Measurements from ENCODE around the gene SLC27A6.

Gene SLC27A6

GRCh38 chr5:129065721-129066120 is 100.4 kb downstream of the SLC27A6 start:
- no peaks in the 10 kb centered on the region for H3K79me1 ChIP-seq (ENCODE audit: low read length)
- no peak for DNase-seq
- H3K4me1 ChIP-seq (ENCODE audit: control insufficient read depth in 1 of 2, insufficient read depth in 2 of 2, low read length in 2 of 2) = no peaks in the 10 kb centered on the region
- no peak overlapping the region for H3K23ac ChIP-seq (ENCODE audit: low read length)
- H3K79me2 ChIP-seq (ENCODE audit: control insufficient read depth, insufficient read depth, low read length, poor library complexity) = no peaks in the 10 kb centered on the region
- no peak overlapping the region for H3K4me3 ChIP-seq (ENCODE audit: low read depth, low read length)
- H3K27me3 ChIP-seq (ENCODE audit: insufficient read depth, low read length) = no peaks in the 10 kb centered on the region
- H3K9me3 ChIP-seq (ENCODE audit: insufficient read depth, low read depth, low read length) = no peaks in the 10 kb centered on the region
- no peak overlapping the region for H4K91ac ChIP-seq (ENCODE audit: low read depth, low read length)
- no peaks in the 10 kb centered on the region for H3K36me3 ChIP-seq (ENCODE audit: control insufficient read depth in 1 of 2, insufficient read depth in 2 of 2, low read length in 2 of 2)
- no peak overlapping the region for H3K14ac ChIP-seq (ENCODE audit: low read length)
- no peak overlapping the region for H4K8ac ChIP-seq (ENCODE audit: low read depth, low read length)
- no peak overlapping the region for H3K4ac ChIP-seq (ENCODE audit: low read depth, low read length)
- no peak overlapping the region for H2BK5ac ChIP-seq (ENCODE audit: low read depth, low read length, poor library complexity)
- H2AK5ac ChIP-seq (ENCODE audit: low read length) = no peak overlapping the region
- H2BK12ac ChIP-seq (ENCODE audit: low read length) = no peak overlapping the region
- H4K12ac ChIP-seq (ENCODE audit: low read depth, low read length) = no peak overlapping the region
- H2AFZ ChIP-seq (ENCODE audit: insufficient read depth, low read length, poor library complexity) = no peak overlapping the region
- H3K27ac ChIP-seq (ENCODE audit: low read depth, low read length) = no peak overlapping the region
- no peak overlapping the region for H3K18ac ChIP-seq (ENCODE audit: low read length)
- H2BK120ac ChIP-seq (ENCODE audit: insufficient read depth, low read length, poor library complexity) = no peak overlapping the region
- no peak overlapping the region for H3K4me2 ChIP-seq (ENCODE audit: low read length)
- H3K9ac ChIP-seq (ENCODE audit: low read length) = no peak overlapping the region
- WGBS (ENCODE audit: extremely low coverage, insufficient coverage, insufficient read length) = no CpG with 5 or more reads among the region's 2 CpGs

DNA sequence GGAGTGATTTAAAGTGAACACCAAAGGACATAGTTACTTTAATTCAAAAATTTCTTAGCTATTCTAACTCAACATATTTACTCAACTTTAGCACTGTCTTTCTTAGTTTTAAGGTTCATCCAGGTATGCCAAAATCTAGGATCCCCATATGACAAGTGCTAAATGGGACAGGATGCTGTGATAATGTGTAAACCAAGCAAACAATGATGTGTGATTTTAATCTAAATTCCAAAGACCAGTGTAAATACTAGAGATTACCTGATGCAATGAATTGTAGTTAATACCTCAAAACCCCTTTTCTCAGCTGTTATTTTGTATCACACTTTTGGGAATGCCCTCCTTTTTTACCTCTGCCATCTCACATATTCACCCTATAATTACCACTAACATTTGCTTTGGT is 102.5 kb downstream of the SLC27A6 start:
- H3K4ac ChIP-seq (ENCODE audit: low read depth, low read length) = no peak overlapping the region
- H3K36me3 ChIP-seq (ENCODE audit: control insufficient read depth in 1 of 2, insufficient read depth in 2 of 2, low read length in 2 of 2) = no peaks in the 10 kb centered on the region
- H2BK120ac ChIP-seq (ENCODE audit: insufficient read depth, low read length, poor library complexity) = no peak overlapping the region
- no peak overlapping the region for H4K12ac ChIP-seq (ENCODE audit: low read depth, low read length)
- H3K79me2 ChIP-seq (ENCODE audit: control insufficient read depth, insufficient read depth, low read length, poor library complexity) = no peaks in the 10 kb centered on the region
- no peak overlapping the region for H2AFZ ChIP-seq (ENCODE audit: insufficient read depth, low read length, poor library complexity)
- no peak overlapping the region for H4K91ac ChIP-seq (ENCODE audit: low read depth, low read length)
- DNase-seq = no peak
- H3K18ac ChIP-seq (ENCODE audit: low read length) = no peak overlapping the region
- H3K23ac ChIP-seq (ENCODE audit: low read length) = no peak overlapping the region
- H2BK5ac ChIP-seq (ENCODE audit: low read depth, low read length, poor library complexity) = no peak overlapping the region
- H3K4me2 ChIP-seq (ENCODE audit: low read length) = no peak overlapping the region
- no peak overlapping the region for H2BK12ac ChIP-seq (ENCODE audit: low read length)
- H2AK5ac ChIP-seq (ENCODE audit: low read length) = no peak overlapping the region
- H3K27me3 ChIP-seq (ENCODE audit: insufficient read depth, low read length) = no peaks in the 10 kb centered on the region
- no peak overlapping the region for H3K9ac ChIP-seq (ENCODE audit: low read length)
- no peak overlapping the region for H4K8ac ChIP-seq (ENCODE audit: low read depth, low read length)
- H3K4me1 ChIP-seq (ENCODE audit: control insufficient read depth in 1 of 2, insufficient read depth in 2 of 2, low read length in 2 of 2) = no peaks in the 10 kb centered on the region
- H3K79me1 ChIP-seq (ENCODE audit: low read length) = no peaks in the 10 kb centered on the region
- H3K4me3 ChIP-seq (ENCODE audit: low read depth, low read length) = no peak overlapping the region
- H3K14ac ChIP-seq (ENCODE audit: low read length) = no peak overlapping the region
- no peak overlapping the region for H3K27ac ChIP-seq (ENCODE audit: low read depth, low read length)
- no peaks in the 10 kb centered on the region for H3K9me3 ChIP-seq (ENCODE audit: insufficient read depth, low read depth, low read length)

- no peak overlapping the region for H3K23ac ChIP-seq (ENCODE audit: low read length)
- H2BK120ac ChIP-seq (ENCODE audit: insufficient read depth, low read length, poor library complexity) = no peak overlapping the region
- H4K8ac ChIP-seq (ENCODE audit: low read depth, low read length) = no peak overlapping the region
- H3K18ac ChIP-seq (ENCODE audit: low read length) = no peak overlapping the region
- no peak overlapping the region for H3K4me2 ChIP-seq (ENCODE audit: low read length)
- H4K91ac ChIP-seq (ENCODE audit: low read depth, low read length) = no peak overlapping the region
- H4K12ac ChIP-seq (ENCODE audit: low read depth, low read length) = no peak overlapping the region
- WGBS (ENCODE audit: extremely low coverage, insufficient coverage, insufficient read length) = no CpG with 5 or more reads among the region's 2 CpGs
- H3K4me3 ChIP-seq (ENCODE audit: low read depth, low read length) = no peak overlapping the region
- H2BK5ac ChIP-seq (ENCODE audit: low read depth, low read length, poor library complexity) = no peak overlapping the region
- H3K27me3 ChIP-seq (ENCODE audit: insufficient read depth, low read length) = no peaks in the 10 kb centered on the region
- H2AK5ac ChIP-seq (ENCODE audit: low read length) = no peak overlapping the region
- no peaks in the 10 kb centered on the region for H3K36me3 ChIP-seq (ENCODE audit: control insufficient read depth in 1 of 2, insufficient read depth in 2 of 2, low read length in 2 of 2)
- H3K4me1 ChIP-seq (ENCODE audit: control insufficient read depth in 1 of 2, insufficient read depth in 2 of 2, low read length in 2 of 2) = no peaks in the 10 kb centered on the region
- H3K79me2 ChIP-seq (ENCODE audit: control insufficient read depth, insufficient read depth, low read length, poor library complexity) = no peaks in the 10 kb centered on the region
- no peaks in the 10 kb centered on the region for H3K79me1 ChIP-seq (ENCODE audit: low read length)
- H3K4ac ChIP-seq (ENCODE audit: low read depth, low read length) = no peak overlapping the region
- no peak overlapping the region for H3K27ac ChIP-seq (ENCODE audit: low read depth, low read length)
- no peak overlapping the region for H2AFZ ChIP-seq (ENCODE audit: insufficient read depth, low read length, poor library complexity)
- no peak overlapping the region for H3K9ac ChIP-seq (ENCODE audit: low read length)
- no peak overlapping the region for H2BK12ac ChIP-seq (ENCODE audit: low read length)
- DNase-seq = no peak
- H3K9me3 ChIP-seq (ENCODE audit: insufficient read depth, low read depth, low read length) = no peaks in the 10 kb centered on the region
- no peak overlapping the region for H3K14ac ChIP-seq (ENCODE audit: low read length)
Measured at GRCh38 chr5:129069292-129069691, 104.0 kb downstream of the SLC27A6 start.

DNA sequence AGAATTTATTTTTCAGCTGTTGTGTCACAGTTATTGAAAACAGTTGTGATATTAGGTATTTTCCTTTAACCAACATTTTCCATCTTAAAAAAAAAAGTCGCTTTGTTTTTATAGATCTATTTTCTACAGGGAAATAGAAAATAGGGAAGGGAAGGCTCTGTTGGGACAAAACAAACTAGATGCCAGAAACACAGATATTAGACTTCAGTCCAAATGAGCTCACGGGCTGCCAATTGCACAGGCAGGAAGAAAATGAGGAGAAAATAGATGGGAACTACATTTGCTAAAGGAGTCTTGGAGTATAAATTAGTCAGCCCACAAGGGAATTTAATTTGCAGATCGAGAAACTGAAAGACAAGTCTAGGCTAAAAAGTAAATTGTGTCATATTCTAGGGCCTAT is 107.8 kb downstream of the SLC27A6 start:
- Histone ChIP-seq H2BK5ac (ENCODE audit: low read depth, low read length, poor library complexity) (no peak overlapping the region), H2BK12ac (ENCODE audit: low read length) (no peak overlapping the region), H4K8ac (ENCODE audit: low read depth, low read length) (no peak overlapping the region), H3K36me3 (ENCODE audit: control insufficient read depth in 1 of 2, insufficient read depth in 2 of 2, low read length in 2 of 2) (no peaks in the 10 kb centered on the region), H3K79me1 (ENCODE audit: low read length) (no peaks in the 10 kb centered on the region), H2BK120ac (ENCODE audit: insufficient read depth, low read length, poor library complexity) (no peak overlapping the region), H2AFZ (ENCODE audit: insufficient read depth, low read length, poor library complexity) (no peak overlapping the region), H3K9ac (ENCODE audit: low read length) (no peak overlapping the region), H3K14ac (ENCODE audit: low read length) (no peak overlapping the region), H4K91ac (ENCODE audit: low read depth, low read length) (no peak overlapping the region), H3K9me3 (ENCODE audit: insufficient read depth, low read depth, low read length) (no peaks in the 10 kb centered on the region), H3K4me1 (ENCODE audit: control insufficient read depth in 1 of 2, insufficient read depth in 2 of 2, low read length in 2 of 2) (no peaks in the 10 kb centered on the region), H4K12ac (ENCODE audit: low read depth, low read length) (no peak overlapping the region), H3K27ac (ENCODE audit: low read depth, low read length) (no peak overlapping the region), H3K79me2 (ENCODE audit: control insufficient read depth, insufficient read depth, low read length, poor library complexity) (no peaks in the 10 kb centered on the region), H3K4me3 (ENCODE audit: low read depth, low read length) (no peak overlapping the region), H3K23ac (ENCODE audit: low read length) (no peak overlapping the region), H2AK5ac (ENCODE audit: low read length) (no peak overlapping the region), H3K4me2 (ENCODE audit: low read length) (no peak overlapping the region), H3K4ac (ENCODE audit: low read depth, low read length) (no peak overlapping the region), H3K18ac (ENCODE audit: low read length) (no peak overlapping the region), H3K27me3 (ENCODE audit: insufficient read depth, low read length) (no peaks in the 10 kb centered on the region)
- WGBS (ENCODE audit: extremely low coverage, insufficient coverage, insufficient read length) = no CpG with 5 or more reads among the region's 3 CpGs
- no peak for DNase-seq

All from trophoblast cell (in vitro differentiated cells and primary cell).